Choroid plexus epithelial cell (primary cell): ENCODE data around the gene FPGS.
"Not testable (repeated sequence)": the region's sequence is repeated elsewhere in the genome, so short reads cannot be mapped to it uniquely, and the experiment has no call there.

Source experiments
- DNase-seq: peaks from one replicate; pipeline ENCODE4 v3.0.0-alpha.2; 2010; ENCODE audit warnings: low read depth
- H3K4me3 ChIP-seq: 2 replicates; pipeline ENCODE4 v1.5.1; 2011; ENCODE audit warnings: low read depth, mild to moderate bottlenecking, control low read depth, low read length, moderate library complexity
- CTCF ChIP-seq: conservative IDR thresholded peaks from 2 replicates; pipeline ENCODE4 v1.5.1; 2011; ENCODE audit warnings: low read depth, mild to moderate bottlenecking, control low read depth, inconsistent platforms, low read length, moderate library complexity

The FPGS gene

GRCh38 chr9:127777368-127777980 lies 25.2 kb upstream of the FPGS start:
- H3K4me3 ChIP-seq, result no peak overlapping the region
- DNase-seq, result no peak

DNA sequence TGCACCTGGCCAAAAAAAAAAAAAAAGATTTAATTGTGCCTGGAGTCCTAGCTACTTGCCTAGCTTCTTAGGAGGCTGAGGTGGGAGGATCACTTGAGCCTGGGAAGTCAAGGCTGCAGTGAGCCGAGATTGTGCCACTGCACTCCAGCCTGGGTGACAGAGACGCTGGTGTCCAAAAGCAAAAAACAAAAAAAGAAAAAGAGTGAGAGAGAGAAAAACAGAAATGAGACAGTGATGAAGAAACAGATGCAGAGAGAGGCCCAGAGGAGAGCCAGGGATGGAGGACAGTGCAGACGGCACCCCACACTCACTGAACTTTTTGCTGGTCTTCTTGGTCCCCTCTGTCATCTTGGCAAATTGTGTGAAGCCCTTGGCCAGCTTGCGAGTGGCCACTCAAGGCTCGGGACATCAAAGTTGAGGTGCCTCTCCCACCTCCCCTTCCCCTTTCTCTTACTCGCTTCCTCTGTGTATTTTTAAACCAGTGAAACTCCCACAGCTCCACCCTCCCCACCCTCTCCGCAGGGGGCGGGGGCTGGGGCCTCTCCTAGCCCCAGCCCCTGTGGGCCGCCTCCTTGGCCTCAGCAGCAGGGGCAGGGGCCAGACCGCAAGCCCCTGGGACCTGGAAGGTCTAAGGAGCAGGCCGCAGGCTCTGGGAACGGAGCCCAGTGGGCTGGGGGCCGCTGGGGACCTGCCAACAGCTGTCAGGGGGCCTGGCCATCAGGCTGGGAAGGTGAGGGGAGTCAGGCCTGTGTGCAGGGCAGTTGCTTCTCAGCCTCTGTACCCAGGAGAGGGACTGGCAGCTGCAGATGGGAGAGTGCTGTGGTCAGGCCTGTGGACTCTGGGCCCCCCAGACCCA lies 24.2 kb upstream of the FPGS start, which contains the start of gene SH2D3C:
Gene SH2D3C, minus strand, starts transcription at position 387 of the 856 bp plus-strand sequence. Its CDS starts 39 bp downstream, at position 348.
- TF ChIP-seq CTCF, result no peak
- peak; percentile 28 for DNase-seq
- no peak within 1 kb of the TSS for H3K4me3 ChIP-seq

More at GRCh38 chr9:127777368-127777980, 25.2 kb upstream of the FPGS start:
- no peak for TF ChIP-seq CTCF

- TF ChIP-seq CTCF, result no peak
- H3K4me3 ChIP-seq, result no peak overlapping the region
- DNase-seq, result peak; percentile 59
These were observed 23.3 kb upstream of the FPGS start for GRCh38 chr9:127779136-127779981.

- DNase-seq, result no peak
These were observed 22.4 kb upstream of the FPGS start for GRCh38 chr9:127780126-127780885.

DNA sequence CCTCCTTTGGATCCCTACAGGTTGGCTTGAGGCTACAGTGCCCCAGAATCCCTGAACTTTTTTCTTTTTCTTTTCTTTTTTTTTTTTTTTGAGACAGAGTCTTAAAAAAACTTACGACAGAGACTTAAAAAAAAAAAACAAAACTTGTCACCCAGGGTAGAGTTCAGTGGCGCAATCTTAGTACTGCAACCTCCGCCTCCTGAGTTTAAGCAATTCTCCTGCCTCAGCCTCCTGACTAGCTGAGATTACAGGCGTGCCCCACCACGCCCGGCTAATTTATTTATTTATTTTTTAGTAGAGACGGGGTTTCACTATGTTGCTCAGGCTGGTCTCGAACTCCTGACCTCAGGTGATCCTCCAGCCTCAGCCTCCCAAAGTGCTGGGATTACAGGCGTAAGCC lies 21.8 kb upstream of the FPGS start:
- H3K4me3 ChIP-seq, DNase-seq: not testable (repeated sequence)

More at GRCh38 chr9:127780126-127780885, 22.4 kb upstream of the FPGS start:
- H3K4me3 ChIP-seq, result no peak overlapping the region
- TF ChIP-seq CTCF, result no peak

DNA sequence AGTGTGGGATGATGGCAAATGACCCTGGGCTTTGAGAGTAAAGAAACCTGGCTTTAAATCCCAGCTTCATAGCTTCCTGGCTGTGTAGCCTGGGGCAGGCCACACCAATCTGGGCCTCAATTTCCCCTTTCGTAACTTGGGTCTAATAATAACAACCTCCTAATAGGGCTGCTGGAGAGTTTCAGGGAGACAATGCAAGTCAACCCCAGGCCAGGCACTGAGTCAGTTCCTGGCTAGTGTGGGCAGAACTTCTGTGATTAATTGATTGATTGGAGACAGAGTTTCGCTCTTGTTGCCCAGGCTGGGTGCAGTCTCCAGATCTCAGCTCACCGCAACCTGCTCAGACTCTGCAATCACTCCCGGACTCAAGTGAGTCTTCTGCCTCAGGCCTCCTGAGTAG lies 20.9 kb upstream of the FPGS start:
- TF ChIP-seq CTCF, result no peak
- no peak overlapping the region for H3K4me3 ChIP-seq
- no peak for DNase-seq
